C4-2B (cell line): ENCODE data around the gene IQSEC1.

Experiments used
- H3K27ac ChIP-seq: fragments of 450-650 bp; 2 replicates; pipeline ENCODE4 v1.5.1; 2017
- CTCF ChIP-seq: fragments of 450-650 bp; conservative IDR thresholded peaks from 2 replicates; pipeline ENCODE4 v1.5.1; 2017; ENCODE audit warnings: mild to moderate bottlenecking
- ZFX ChIP-seq: fragments of 450-650 bp; IDR thresholded peaks from 2 replicates; pipeline ENCODE4 v1.6.1; 2017

The IQSEC1 gene

GRCh38 chr3:12990781-12991480, 82.3 kb downstream of the IQSEC1 start:
- TF ChIP-seq ZFX (no peak), CTCF (no peak)
- H3K27ac ChIP-seq = no peak overlapping the region

GRCh38 chr3:12990306-12990705, 82.9 kb downstream of the IQSEC1 start:
- no peak overlapping the region for H3K27ac ChIP-seq

GRCh38 chr3:12988728-12989454, 84.3 kb downstream of the IQSEC1 start:
- TF ChIP-seq ZFX (no peak), CTCF (no peak)
- H3K27ac ChIP-seq = no peak overlapping the region

More at GRCh38 chr3:12990306-12990705, 82.9 kb downstream of the IQSEC1 start:
- TF ChIP-seq ZFX = no peak
- TF ChIP-seq CTCF = no peak

GRCh38 chr3:12987602-12988001, 85.6 kb downstream of the IQSEC1 start:
- peak overlapping the region; percentile 72 for H3K27ac ChIP-seq
- no peak for TF ChIP-seq ZFX
- no peak for TF ChIP-seq CTCF

- TF ChIP-seq CTCF (no peak), ZFX (no peak)
These were observed 86.2 kb downstream of the IQSEC1 start for GRCh38 chr3:12986986-12987385.

GRCh38 chr3:12986521-12986920, 86.7 kb downstream of the IQSEC1 start:
- no peak for TF ChIP-seq CTCF
- no peak for TF ChIP-seq ZFX
- H3K27ac ChIP-seq = peak overlapping the region; percentile 72

More at GRCh38 chr3:12986986-12987385, 86.2 kb downstream of the IQSEC1 start:
- peak overlapping the region; percentile 72 for H3K27ac ChIP-seq

GRCh38 chr3:12986031-12986430, 87.2 kb downstream of the IQSEC1 start:
- H3K27ac ChIP-seq = peak overlapping the region; percentile 72
- TF ChIP-seq CTCF (no peak), ZFX (no peak)
